DND-41 (cell line): ENCODE data around the gene HMX1.

ENCODE experiments used
- EZH2 ChIP-seq: IDR thresholded peaks from 3 replicates; pipeline ENCODE4 v1.6.1; 2012; ENCODE audit warnings: borderline replicate concordance, low read depth, mild to moderate bottlenecking, moderate library complexity, low read length, inconsistent platforms; ENCODE audit not compliant: severe bottlenecking
- TF ChIP-seq, protein P1 (sequence below): IDR thresholded peaks from 2 replicates; pipeline ENCODE4 v1.5.1; 2012; ENCODE audit warnings: borderline replicate concordance, low read length, moderate library complexity, mild to moderate bottlenecking; ENCODE audit not compliant: poor library complexity, severe bottlenecking; ENCODE audit errors: extremely low read depth

GRCh38 chr4:8863686-8864682 is 7.7 kb downstream of the HMX1 start:
- TF ChIP-seq, protein P1, sequence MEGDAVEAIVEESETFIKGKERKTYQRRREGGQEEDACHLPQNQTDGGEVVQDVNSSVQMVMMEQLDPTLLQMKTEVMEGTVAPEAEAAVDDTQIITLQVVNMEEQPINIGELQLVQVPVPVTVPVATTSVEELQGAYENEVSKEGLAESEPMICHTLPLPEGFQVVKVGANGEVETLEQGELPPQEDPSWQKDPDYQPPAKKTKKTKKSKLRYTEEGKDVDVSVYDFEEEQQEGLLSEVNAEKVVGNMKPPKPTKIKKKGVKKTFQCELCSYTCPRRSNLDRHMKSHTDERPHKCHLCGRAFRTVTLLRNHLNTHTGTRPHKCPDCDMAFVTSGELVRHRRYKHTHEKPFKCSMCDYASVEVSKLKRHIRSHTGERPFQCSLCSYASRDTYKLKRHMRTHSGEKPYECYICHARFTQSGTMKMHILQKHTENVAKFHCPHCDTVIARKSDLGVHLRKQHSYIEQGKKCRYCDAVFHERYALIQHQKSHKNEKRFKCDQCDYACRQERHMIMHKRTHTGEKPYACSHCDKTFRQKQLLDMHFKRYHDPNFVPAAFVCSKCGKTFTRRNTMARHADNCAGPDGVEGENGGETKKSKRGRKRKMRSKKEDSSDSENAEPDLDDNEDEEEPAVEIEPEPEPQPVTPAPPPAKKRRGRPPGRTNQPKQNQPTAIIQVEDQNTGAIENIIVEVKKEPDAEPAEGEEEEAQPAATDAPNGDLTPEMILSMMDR: no peak
- no peak for TF ChIP-seq EZH2
